OCI-LY1 (cell line): ENCODE data around the gene VWA5B1.

Experiments used
- H2AFZ ChIP-seq: fragments of 200-600 bp; sonication (generic), shearing (Covaris generic); 2 replicates; pipeline ENCODE4 v1.6.0; 2014; ENCODE audit warnings: antibody characterized with exemption, mild to moderate bottlenecking, low read length
- H3F3A ChIP-seq: fragments of 200-600 bp; sonication (generic), shearing (Covaris generic); 2 replicates; pipeline ENCODE4 v1.6.0; 2014; ENCODE audit warnings: mild to moderate bottlenecking, antibody characterized with exemption, low read length, moderate library complexity; ENCODE audit not compliant: insufficient read depth
- H3K27ac ChIP-seq: fragments of 200-600 bp; sonication (generic); 2 replicates; pipeline ENCODE4 v1.5.1; 2014; ENCODE audit warnings: low read length, mixed run types, mild to moderate bottlenecking, low read depth; ENCODE audit not compliant: poor library complexity, severe bottlenecking
- H3K27me3 ChIP-seq: fragments of 200-600 bp; sonication (generic); 2 replicates; pipeline ENCODE4 v1.6.0; 2014; ENCODE audit warnings: antibody characterized with exemption, mild to moderate bottlenecking, low read length, moderate library complexity; ENCODE audit not compliant: insufficient read depth
- H3K36me3 ChIP-seq: fragments of 200-600 bp; sonication (generic); 2 replicates; pipeline ENCODE4 v1.6.1; 2014; ENCODE audit warnings: mild to moderate bottlenecking, antibody characterized with exemption, low read length, moderate library complexity, mixed read lengths; ENCODE audit not compliant: insufficient read depth
- H3K4me1 ChIP-seq: fragments of 200-600 bp; sonication (generic); 2 replicates; pipeline ENCODE4 v1.5.1; 2014; ENCODE audit warnings: mild to moderate bottlenecking, low read length, moderate library complexity; ENCODE audit not compliant: insufficient read depth, severe bottlenecking
- H3K4me2 ChIP-seq: fragments of 200-600 bp; sonication (generic), shearing (Covaris generic); 2 replicates; pipeline ENCODE4 v1.6.1; 2014; ENCODE audit warnings: low read length
- H3K4me3 ChIP-seq: fragments of 200-600 bp; sonication (generic); 2 replicates; pipeline ENCODE4 v1.5.1; 2014; ENCODE audit warnings: low read length, low read depth, mild to moderate bottlenecking, mixed read lengths; ENCODE audit not compliant: poor library complexity, severe bottlenecking
- H3K79me2 ChIP-seq: fragments of 200-600 bp; shearing (Covaris generic); 2 replicates; pipeline ENCODE4 v1.6.1; 2016; ENCODE audit warnings: mixed run types, low read length, mixed read lengths; ENCODE audit not compliant: insufficient read depth
- H3K9ac ChIP-seq: fragments of 200-600 bp; sonication (generic), shearing (Covaris generic); 2 replicates; pipeline ENCODE4 v1.6.1; 2014; ENCODE audit warnings: mild to moderate bottlenecking, low read length, mixed read lengths
- H3K9me2 ChIP-seq: fragments of 200-600 bp; sonication (generic), shearing (Covaris generic); 2 replicates; pipeline ENCODE4 v1.6.1; 2014; ENCODE audit warnings: low read depth, mild to moderate bottlenecking, low read length, mixed read lengths
- H3K9me3 ChIP-seq: fragments of 200-600 bp; shearing (Covaris generic); 2 replicates; pipeline ENCODE4 v1.6.1; 2014; ENCODE audit warnings: low read length, mixed read lengths
- H4K20me1 ChIP-seq: fragments of 200-600 bp; sonication (generic), shearing (Covaris generic); 2 replicates; pipeline ENCODE4 v1.6.0; 2016; ENCODE audit warnings: mild to moderate bottlenecking, low read length; ENCODE audit not compliant: insufficient read depth
- CTCF ChIP-seq: fragments of 200-600 bp; sonication (generic), shearing (Covaris generic); IDR thresholded peaks from 2 replicates; pipeline ENCODE4 v1.5.1; 2017; ENCODE audit warnings: mild to moderate bottlenecking, antibody characterized with exemption, low read length, moderate library complexity, mixed read lengths
- EZH2 ChIP-seq: fragments of 200-600 bp; sonication (generic), shearing (Covaris generic); IDR thresholded peaks from 2 replicates; pipeline ENCODE4 v1.8.0; 2017; ENCODE audit warnings: borderline replicate concordance, mixed run types, mild to moderate bottlenecking, antibody characterized with exemption, low read length, moderate library complexity, mixed read lengths

Gene VWA5B1

GRCh38 chr1:20318971-20319370, 28.3 kb downstream of the VWA5B1 start:
- Histone ChIP-seq H4K20me1 (no peaks in the 10 kb centered on the region), H3K4me2 (no peak overlapping the region), H3K27ac (no peak overlapping the region), H3K36me3 (no peaks in the 10 kb centered on the region), H3K27me3 (no peaks in the 10 kb centered on the region; the same call in 1 of the 2 replicates), H3K4me1 (no peaks in the 10 kb centered on the region), H2AFZ (no peak overlapping the region), H3K9me2 (no peaks in the 10 kb centered on the region), H3F3A (no peaks in the 10 kb centered on the region), H3K79me2 (no peaks in the 10 kb centered on the region), H3K9me3 (no peaks in the 10 kb centered on the region), H3K4me3 (no peak overlapping the region), H3K9ac (no peak overlapping the region)
- no peak for TF ChIP-seq CTCF
- TF ChIP-seq EZH2: no peak

GRCh38 chr1:20319456-20320220, 29.0 kb downstream of the VWA5B1 start:
- no peak overlapping the region for H2AFZ ChIP-seq
- H3K27me3 ChIP-seq: no peaks in the 10 kb centered on the region; the same call in 1 of the 2 replicates
- no peaks in the 10 kb centered on the region for H3K4me1 ChIP-seq
- no peaks in the 10 kb centered on the region for H4K20me1 ChIP-seq
- TF ChIP-seq EZH2 (no peak), CTCF (no peak)
- H3K9me3 ChIP-seq: no peaks in the 10 kb centered on the region
- no peak overlapping the region for H3K27ac ChIP-seq
- no peaks in the 10 kb centered on the region for H3F3A ChIP-seq
- H3K36me3 ChIP-seq: no peaks in the 10 kb centered on the region
- H3K79me2 ChIP-seq: no peaks in the 10 kb centered on the region
- H3K9me2 ChIP-seq: no peaks in the 10 kb centered on the region
- H3K9ac ChIP-seq: no peak overlapping the region
- no peak overlapping the region for H3K4me3 ChIP-seq
- H3K4me2 ChIP-seq: no peak overlapping the region

GRCh38 chr1:20320704-20321103, 30.0 kb downstream of the VWA5B1 start:
- no peaks in the 10 kb centered on the region; the same call in 1 of the 2 replicates for H3K27me3 ChIP-seq
- no peaks in the 10 kb centered on the region for H3K36me3 ChIP-seq
- no peaks in the 10 kb centered on the region for H3F3A ChIP-seq
- no peak overlapping the region for H3K9ac ChIP-seq
- no peaks in the 10 kb centered on the region for H3K9me3 ChIP-seq
- no peak overlapping the region for H3K4me3 ChIP-seq
- H3K27ac ChIP-seq: no peak overlapping the region
- TF ChIP-seq CTCF: no peak
- no peak for TF ChIP-seq EZH2
- no peaks in the 10 kb centered on the region for H3K79me2 ChIP-seq
- H3K9me2 ChIP-seq: no peaks in the 10 kb centered on the region
- H3K4me2 ChIP-seq: no peak overlapping the region
- H3K4me1 ChIP-seq: no peaks in the 10 kb centered on the region
- H2AFZ ChIP-seq: no peak overlapping the region
- no peaks in the 10 kb centered on the region for H4K20me1 ChIP-seq
